GM13977 (cell line): ENCODE results near the gene CACNA1C.

Source experiments
- DNase-seq: peaks from one replicate; pipeline ENCODE4 v3.0.0; 2012; ENCODE audit warnings: low spot score
- in situ Hi-C: fragments of 300-500 bp; cut with MboI; formaldehyde crosslinking; loops from one replicate; pipeline ENCODE4 v1.12.0; 2022; ENCODE audit warnings: low sequenced_read_pairs, low pct_unique_long_range_greater_than_20kb, mixed read lengths, inconsistent platforms; ENCODE audit not compliant: unreplicated experiment
- TF ChIP-seq, protein P1 (sequence below): IDR thresholded peaks from 2 replicates; pipeline ENCODE4 v1.5.1; 2012; ENCODE audit warnings: mild to moderate bottlenecking, control low read depth; ENCODE audit not compliant: insufficient read depth; ENCODE audit errors: extremely low read depth, missing control alignments

Gene CACNA1C

GRCh38 chr12:2412305-2412643 lies 359.5 kb downstream of the CACNA1C start:
- DNase-seq, result no peak
- in situ Hi-C loops, result no loop called here
- TF ChIP-seq, protein P1, sequence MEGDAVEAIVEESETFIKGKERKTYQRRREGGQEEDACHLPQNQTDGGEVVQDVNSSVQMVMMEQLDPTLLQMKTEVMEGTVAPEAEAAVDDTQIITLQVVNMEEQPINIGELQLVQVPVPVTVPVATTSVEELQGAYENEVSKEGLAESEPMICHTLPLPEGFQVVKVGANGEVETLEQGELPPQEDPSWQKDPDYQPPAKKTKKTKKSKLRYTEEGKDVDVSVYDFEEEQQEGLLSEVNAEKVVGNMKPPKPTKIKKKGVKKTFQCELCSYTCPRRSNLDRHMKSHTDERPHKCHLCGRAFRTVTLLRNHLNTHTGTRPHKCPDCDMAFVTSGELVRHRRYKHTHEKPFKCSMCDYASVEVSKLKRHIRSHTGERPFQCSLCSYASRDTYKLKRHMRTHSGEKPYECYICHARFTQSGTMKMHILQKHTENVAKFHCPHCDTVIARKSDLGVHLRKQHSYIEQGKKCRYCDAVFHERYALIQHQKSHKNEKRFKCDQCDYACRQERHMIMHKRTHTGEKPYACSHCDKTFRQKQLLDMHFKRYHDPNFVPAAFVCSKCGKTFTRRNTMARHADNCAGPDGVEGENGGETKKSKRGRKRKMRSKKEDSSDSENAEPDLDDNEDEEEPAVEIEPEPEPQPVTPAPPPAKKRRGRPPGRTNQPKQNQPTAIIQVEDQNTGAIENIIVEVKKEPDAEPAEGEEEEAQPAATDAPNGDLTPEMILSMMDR, result no peak

DNA sequence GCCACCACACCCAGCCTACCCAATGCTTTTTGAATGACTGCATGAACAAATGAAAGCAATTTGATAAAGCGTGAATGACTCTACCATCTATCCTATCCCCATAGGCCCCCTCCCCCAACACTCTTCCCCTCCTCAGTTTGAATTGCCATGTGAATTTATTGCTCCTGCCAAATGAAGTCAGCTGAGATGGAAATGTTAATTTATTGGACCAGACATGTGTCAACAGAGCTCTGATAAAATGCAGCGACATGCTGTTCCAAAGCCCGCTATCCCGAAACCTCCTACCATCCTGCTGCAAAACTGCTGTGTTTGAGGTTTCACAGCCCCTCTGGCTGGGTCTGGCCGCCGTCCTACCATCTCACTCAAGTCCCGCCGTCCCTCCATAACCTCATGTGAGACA lies 360.5 kb downstream of the CACNA1C start:
- TF ChIP-seq, protein P1, result no peak
- no peak for DNase-seq
- in situ Hi-C loops, result no loop called here

- in situ Hi-C loops, result no loop called here
- no peak for DNase-seq
- TF ChIP-seq, protein P1, result no peak
Observed at GRCh38 chr12:2413999-2414792, 361.4 kb downstream of the CACNA1C start.

DNA sequence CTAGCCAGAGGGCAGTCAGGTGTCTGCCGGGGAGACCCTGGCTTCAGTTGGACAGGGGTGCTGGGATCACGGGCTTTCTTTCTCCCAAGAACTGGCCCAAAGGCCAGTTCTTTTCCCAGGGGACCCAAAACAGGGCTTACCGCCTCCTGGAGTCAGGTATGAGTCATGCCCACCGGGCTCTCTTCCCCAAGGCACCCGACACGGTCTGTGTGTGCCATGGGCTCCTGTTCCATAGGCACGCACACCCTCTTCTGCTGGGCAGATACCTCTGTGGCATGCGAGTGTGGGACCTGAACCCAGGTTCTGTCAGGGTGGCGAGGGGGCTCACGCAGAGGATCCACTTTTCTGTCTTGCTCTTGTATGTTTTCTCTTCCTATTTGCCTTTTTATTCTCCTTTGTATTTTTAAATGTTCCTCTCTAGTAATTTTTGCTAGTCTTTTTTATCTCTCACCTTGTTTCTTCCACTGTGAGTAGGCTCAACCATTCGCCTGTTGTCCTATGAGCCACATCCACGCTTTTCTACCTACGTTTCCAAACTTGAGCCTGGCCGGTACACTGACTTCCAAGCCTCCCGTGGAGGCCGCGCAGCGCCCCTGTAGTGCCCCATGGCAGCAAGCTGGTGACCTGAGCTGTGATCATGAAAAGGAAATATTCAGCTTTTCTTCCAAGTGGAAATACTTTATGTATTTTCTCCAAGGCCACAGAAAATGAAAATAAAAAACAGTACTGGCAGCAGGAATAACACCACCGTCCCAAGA lies 362.2 kb downstream of the CACNA1C start:
- DNase-seq, result no peak
- TF ChIP-seq, protein P1, result no peak
- in situ Hi-C loops, result no loop called here

DNA sequence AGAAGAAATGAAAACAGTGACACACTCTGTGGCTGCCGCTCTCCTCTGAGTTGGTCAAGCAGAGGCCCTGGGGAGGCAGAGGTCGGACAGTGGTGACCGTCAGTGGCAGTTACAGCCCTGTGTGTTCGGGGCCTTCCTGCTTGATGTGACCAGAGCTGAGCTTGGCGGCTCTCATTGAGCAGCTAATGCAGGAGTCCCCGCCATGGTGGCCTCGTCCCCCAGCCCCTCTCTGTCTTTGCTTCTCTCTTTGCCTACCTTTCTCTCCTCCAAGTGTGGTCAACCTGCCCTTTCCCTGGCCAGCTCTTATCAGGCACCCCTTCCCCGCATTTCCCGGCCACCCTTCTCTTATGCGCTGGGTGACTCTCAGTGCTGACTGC lies 362.8 kb downstream of the CACNA1C start:
- TF ChIP-seq, protein P1, result no peak
- in situ Hi-C loops, result no loop called here
- no peak for DNase-seq

DNA sequence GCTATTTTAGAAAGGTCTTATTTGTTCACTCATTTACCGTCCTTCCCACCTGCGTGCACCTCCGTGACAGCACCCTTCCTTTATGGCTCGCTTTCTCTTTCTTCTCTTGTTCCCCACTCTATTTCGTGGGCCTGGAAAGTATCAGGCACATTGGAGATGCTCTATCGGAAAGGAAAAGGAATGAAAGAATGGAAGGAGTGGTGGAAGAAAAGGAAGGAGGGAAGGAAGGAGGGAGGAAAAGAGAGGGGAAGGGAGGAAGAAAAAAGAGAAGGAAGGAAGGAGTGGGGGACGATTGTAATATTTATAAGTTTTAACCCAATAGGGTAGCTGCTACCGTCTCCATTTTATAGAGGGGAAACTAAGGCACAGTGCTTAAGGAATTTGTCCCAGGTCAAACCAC lies 363.4 kb downstream of the CACNA1C start:
- DNase-seq, result no peak
- in situ Hi-C loops, result no loop called here
- TF ChIP-seq, protein P1, result no peak
